Stimulated activated naive CD8-positive, alpha-beta T cell treated with anti-CD3 and anti-CD28 coated beads, Interleukin-15, Interleukin-2, amounts not matched to agents 100 ng/mL and 50 ng/mL, for 24 hours (primary cell): ENCODE measurements around the gene SLC23A1.

ENCODE experiments used
- H3K27ac Mint-ChIP-seq: one replicate; pipeline ENCODE4 v1.8.0; 2021; ENCODE audit warnings: mild to moderate bottlenecking, mixed read lengths
- H3K27me3 Mint-ChIP-seq: one replicate; pipeline ENCODE4 v1.8.0; 2021; ENCODE audit warnings: mixed read lengths
- H3K36me3 Mint-ChIP-seq: one replicate; pipeline ENCODE4 v1.8.0; 2021; ENCODE audit warnings: low read depth, mixed read lengths
- H3K4me1 Mint-ChIP-seq: one replicate; pipeline ENCODE4 v1.8.0; 2021; ENCODE audit warnings: low read depth, mixed read lengths
- H3K4me3 Mint-ChIP-seq: one replicate; pipeline ENCODE4 v1.8.0; 2021; ENCODE audit warnings: mild to moderate bottlenecking, mixed read lengths
- H3K9me3 Mint-ChIP-seq: one replicate; pipeline ENCODE4 v1.8.0; 2021; ENCODE audit warnings: mixed read lengths

Gene SLC23A1

GRCh38 chr5:139342423-139342723 is 40.7 kb downstream of the SLC23A1 start:
- Mint-ChIP-seq H3K36me3 (peaks cover 22% of the 10 kb centered on the region), H3K4me1 (peaks cover 49% of the 10 kb centered on the region), H3K9me3 (no peaks in the 10 kb centered on the region), H3K27ac (peak overlapping the region; percentile 99), H3K4me3 (peak overlapping the region; percentile 99), H3K27me3 (no peaks in the 10 kb centered on the region)

- no peaks in the 10 kb centered on the region for H3K9me3 Mint-ChIP-seq
- peaks cover 20% of the 10 kb centered on the region for H3K36me3 Mint-ChIP-seq
Measured at GRCh38 chr5:139341689-139342422, 41.2 kb downstream of the SLC23A1 start, which contains the start of gene PAIP2. Gene PAIP2, plus strand, starts transcription at chr5:139341854. Its CDS starts 21,931 bp downstream, at chr5:139363785.

GRCh38 chr5:139341187-139341688 is 41.9 kb downstream of the SLC23A1 start:
- Mint-ChIP-seq H3K27ac (peak overlapping the region; percentile 99), H3K36me3 (peaks cover 18% of the 10 kb centered on the region), H3K9me3 (no peaks in the 10 kb centered on the region), H3K4me1 (peaks cover 52% of the 10 kb centered on the region), H3K27me3 (no peaks in the 10 kb centered on the region), H3K4me3 (peak overlapping the region; percentile 99)

More at GRCh38 chr5:139341689-139342422, 41.2 kb downstream of the SLC23A1 start, which contains the start of gene PAIP2:
- Mint-ChIP-seq H3K27me3 (no peaks in the 10 kb centered on the region), H3K4me1 (peaks cover 48% of the 10 kb centered on the region), H3K4me3 (peak within 1 kb of the TSS; percentile 99), H3K27ac (peak within 1 kb of the TSS; percentile 99)

GRCh38 chr5:139340051-139340450 is 43.0 kb downstream of the SLC23A1 start:
- Mint-ChIP-seq H3K4me3 (no peak overlapping the region), H3K36me3 (peaks cover 9% of the 10 kb centered on the region), H3K27me3 (no peaks in the 10 kb centered on the region), H3K9me3 (no peaks in the 10 kb centered on the region), H3K27ac (no peak overlapping the region), H3K4me1 (peaks cover 54% of the 10 kb centered on the region)

GRCh38 chr5:139335811-139336210 is 47.3 kb downstream of the SLC23A1 start:
- peaks cover 24% of the 10 kb centered on the region for H3K36me3 Mint-ChIP-seq
- no peaks in the 10 kb centered on the region for H3K27me3 Mint-ChIP-seq
- H3K27ac Mint-ChIP-seq: no peak overlapping the region
- H3K4me3 Mint-ChIP-seq: no peak overlapping the region
- peaks cover 19% of the 10 kb centered on the region for H3K4me1 Mint-ChIP-seq
- H3K9me3 Mint-ChIP-seq: no peaks in the 10 kb centered on the region
